Right cardiac atrium (tissue), 5 donors: Measurements from ENCODE around the gene EPHX1. TPM values are rescaled to one million over a fixed set of nuclear protein-coding genes. Genes with fewer than 3 reads are reported as not detected.

Experiments used
- ATAC-seq, 2 donors: fragments of 200-7000 bp; cut with Tn5 transposase; one replicate each; pipeline versions ENCODE4 v1.8.0 to v1.9.1; 2020; ENCODE audit warnings: moderate library complexity in 2 of 2, mild to moderate bottlenecking in 1 of 2
- DNase-seq, 3 donors: peaks; one replicate each; pipeline ENCODE4 v3.0.0-alpha.2; 2020
- H3K27ac ChIP-seq: one replicate; pipeline ENCODE4 v1.5.1; 2013; ENCODE audit warnings: mild to moderate bottlenecking, low read length, control low read depth, moderate library complexity
- H3K27me3 ChIP-seq: one replicate; pipeline ENCODE4 v1.6.1; 2013; ENCODE audit not compliant: control insufficient read depth, insufficient read depth
- H3K4me1 ChIP-seq: one replicate; pipeline ENCODE4 v1.6.1; 2013; ENCODE audit warnings: low read length; ENCODE audit not compliant: control insufficient read depth, insufficient read depth
- H3K4me3 ChIP-seq: one replicate; pipeline ENCODE4 v1.5.1; 2013; ENCODE audit warnings: low read length, control low read depth
- H3K9me3 ChIP-seq: one replicate; pipeline ENCODE4 v1.6.1; 2013; ENCODE audit warnings: low read length; ENCODE audit not compliant: control insufficient read depth
- WGBS: extraction: QIAGEN DNeasy Blood & Tissue Kit; methylation state at CpG from one replicate; pipeline ENCODE4 v1.1.7; 2013; 5-methylcytosine and 5-hydroxymethylcytosine counted together
- intact Hi-C, 4 donors: fragments of 100-400 bp; cut with DNase I; formaldehyde crosslinking; loops; one replicate each; pipeline versions ENCODE4 v1.11.0 to v1.14.0; 2022 to 2023
- polyA plus RNA-seq: library from polyadenylated mRNA; stranded (reverse); fragments of 200-250 nt; gene quantifications from one replicate; pipeline ENCODE4 v1.2.3, GENCODE V29; 2013
- total RNA-seq, 4 donors: library from RNA; stranded (reverse); fragmentation: NEBNext Ultra II Directional; extraction: Animal tissue kit (Norgen Biotek cat#: 25700); gene quantifications; one replicate each; pipeline ENCODE4 v1.2.1, GENCODE V29; 2021
- donor health status: healthy with polysubstance abuse.
- donor health status: DM: no; HTN: yes; CAD: no.
- donor health status: DM: no; HTN: no; CAD: no.
- donor health status: DM: no; HTN: yes; CAD: no; lungs with severe emphysema.
- donor health status: DM: yes; HTN: yes; CAD: no.

EPHX1 gene
- total and polyA plus RNA-seq, 5 donors, result 47.3 to 65.0 (median 54.0) TPM

- intact Hi-C loops, result loop anchor here (5.0 to 10.0 kb wide), 3 partner anchors 113 to 213 kb away; partner anchors contain the start of gene ENAH (in 2 of the 4)
- ATAC-seq (peak; percentile 70 to 83), DNase-seq (peak; percentile 88 to 96 (median 96))
- no peak overlapping the region for H3K4me3 ChIP-seq
- H3K4me1 ChIP-seq, result peaks cover 18% of the 10 kb centered on the region
- peak overlapping the region; percentile 93 for H3K27ac ChIP-seq
- H3K27me3 ChIP-seq, result no peaks in the 10 kb centered on the region
- H3K9me3 ChIP-seq, result no peaks in the 10 kb centered on the region
- WGBS, result 41% methylated on average over 17 of the region's 17 CpGs
Observed at GRCh38 chr1:225767634-225768540, 42.0 kb upstream of the EPHX1 start.

- WGBS, result 84% methylated on average over 9 of the region's 9 CpGs
- Histone ChIP-seq H3K27me3 (no peaks in the 10 kb centered on the region), H3K4me1 (peaks cover 17% of the 10 kb centered on the region), H3K27ac (peak overlapping the region; percentile 8), H3K4me3 (no peak overlapping the region), H3K9me3 (no peaks in the 10 kb centered on the region)
- ATAC-seq, result no peak
- DNase-seq, result no peak
- intact Hi-C loops, result loop anchor here (5.0 to 10.0 kb wide), 3 partner anchors 114 to 214 kb away; partner anchors contain the start of gene ENAH (in 2 of the 4)
Observed at GRCh38 chr1:225768662-225769426, 41.1 kb upstream of the EPHX1 start.

GRCh38 chr1:225769687-225770086 lies 40.2 kb upstream of the EPHX1 start:
- Histone ChIP-seq H3K27me3 (no peaks in the 10 kb centered on the region), H3K27ac (no peak overlapping the region), H3K4me1 (peaks cover 14% of the 10 kb centered on the region), H3K9me3 (no peaks in the 10 kb centered on the region), H3K4me3 (no peak overlapping the region)
- DNase-seq (no peak), ATAC-seq (no peak)
- 84% methylated on average over 5 of the region's 5 CpGs for WGBS
- intact Hi-C loops, result loop anchor here (5.0 to 10.0 kb wide), 7 partner anchors 75 to 292 kb away; partner anchors contain the start of gene ENAH (in 3 of the 4)

- H3K4me1 ChIP-seq, result peaks cover 14% of the 10 kb centered on the region
- intact Hi-C loops, result loop anchor here in 3 of 4 donors (5.0 to 10.0 kb wide), 5 partner anchors 74 to 293 kb away; partner anchors contain the start of gene ENAH (in 1 of the 3)
Observed at GRCh38 chr1:225770561-225771248, 39.2 kb upstream of the EPHX1 start.

GRCh38 chr1:225771661-225772322 lies 38.1 kb upstream of the EPHX1 start:
- DNase-seq (no peak), ATAC-seq (no peak)
- Histone ChIP-seq H3K27me3 (no peaks in the 10 kb centered on the region), H3K4me1 (peaks cover 12% of the 10 kb centered on the region), H3K4me3 (no peak overlapping the region), H3K9me3 (no peaks in the 10 kb centered on the region), H3K27ac (no peak overlapping the region)
- 54% methylated on average over 4 of the region's 4 CpGs for whole genome bisulfite sequencing
- intact Hi-C loops, result loop anchor here in 3 of 4 donors (5.0 to 10.0 kb wide), 5 partner anchors 73 to 294 kb away; partner anchors contain the start of gene ENAH (in 1 of the 3)

More at GRCh38 chr1:225770561-225771248, 39.2 kb upstream of the EPHX1 start:
- no peak for ATAC-seq
- Histone ChIP-seq H3K9me3 (no peaks in the 10 kb centered on the region), H3K4me3 (no peak overlapping the region), H3K27me3 (no peaks in the 10 kb centered on the region), H3K27ac (no peak overlapping the region)
- no peak for DNase-seq
- WGBS, result 59% methylated on average over 11 of the region's 11 CpGs

GRCh38 chr1:225772323-225772768 lies 37.6 kb upstream of the EPHX1 start:
- WGBS, result 22% methylated on average over 5 of the region's 5 CpGs
- peaks cover 8% of the 10 kb centered on the region for H3K4me1 ChIP-seq

GRCh38 chr1:225772848-225773247 lies 37.1 kb upstream of the EPHX1 start:
- no peak for DNase-seq
- Histone ChIP-seq H3K27me3 (no peaks in the 10 kb centered on the region), H3K9me3 (no peaks in the 10 kb centered on the region), H3K27ac (no peak overlapping the region), H3K4me1 (peaks cover 5% of the 10 kb centered on the region), H3K4me3 (no peak overlapping the region)
- 63% methylated on average over 4 of the region's 4 CpGs for WGBS
- ATAC-seq, result no peak
- intact Hi-C loops, result loop anchor here in 3 of 4 donors (5.0 to 10.0 kb wide), 5 partner anchors 72 to 296 kb away; partner anchors contain the start of gene ENAH (in 1 of the 3)

More at GRCh38 chr1:225772323-225772768, 37.6 kb upstream of the EPHX1 start:
- no peak overlapping the region for H3K27ac ChIP-seq
- H3K27me3 ChIP-seq, result no peaks in the 10 kb centered on the region
- ATAC-seq (peak; percentile 82 to 86), DNase-seq (peak; percentile 82 to 92 (median 90))
- H3K4me3 ChIP-seq, result no peak overlapping the region
- intact Hi-C loops, result loop anchor here in 3 of 4 donors (5.0 to 10.0 kb wide), 5 partner anchors 72 to 295 kb away; partner anchors contain the start of gene ENAH (in 1 of the 3)
- no peaks in the 10 kb centered on the region for H3K9me3 ChIP-seq

GRCh38 chr1:225774281-225775147 lies 35.4 kb upstream of the EPHX1 start:
- H3K4me3 ChIP-seq, result no peak overlapping the region
- H3K27ac ChIP-seq, result no peak overlapping the region
- intact Hi-C loops, result loop anchor here (5.0 to 10.0 kb wide), 7 partner anchors 70 to 302 kb away; partner anchors contain the start of gene ENAH (in 1 of the 4)
- H3K27me3 ChIP-seq, result no peaks in the 10 kb centered on the region
- H3K9me3 ChIP-seq, result no peaks in the 10 kb centered on the region
- H3K4me1 ChIP-seq, result peaks cover 1% of the 10 kb centered on the region
- no peak for ATAC-seq
- WGBS, result 41% methylated on average over 3 of the region's 3 CpGs
- DNase-seq, result no peak

- peaks cover 1% of the 10 kb centered on the region for H3K4me1 ChIP-seq
- no peaks in the 10 kb centered on the region for H3K9me3 ChIP-seq
- H3K27me3 ChIP-seq, result no peaks in the 10 kb centered on the region
- ATAC-seq (no peak), DNase-seq (no peak)
- intact Hi-C loops, result loop anchor here in 3 of 4 donors (5.0 to 10.0 kb wide), 5 partner anchors 69 to 304 kb away; no protein-coding TSS in a partner anchor
- H3K27ac ChIP-seq, result no peak overlapping the region
- 92% methylated on average over 4 of the region's 4 CpGs for WGBS
- H3K4me3 ChIP-seq, result no peak overlapping the region
Observed at GRCh38 chr1:225776294-225776693, 33.6 kb upstream of the EPHX1 start.
